Umbilical cord (tissue), 1 donor: ENCODE data around the gene ARMH3. TPM values are rescaled to one million over a fixed set of nuclear protein-coding genes. Genes with fewer than 3 reads are reported as not detected.

Experiments used
- total RNA-seq: library from RNA; depleted of rRNA; stranded (reverse); fragments of >200 nt; gene quantifications from one replicate; pipeline ENCODE4 v1.2.3, GENCODE V29; 2014; ENCODE audit warnings: low replicate concordance; ENCODE audit not compliant: insufficient read depth

ARMH3 gene
- total RNA-seq, 1 donor from 2014 or later = 9.1 TPM

Other genes with a start within 250 kb of the ARMH3 start
- 186 TPM for gene OGA, start 237.7 kb downstream of the ARMH3 start, total RNA-seq
- gene KCNIP2, start 212.4 kb downstream of the ARMH3 start, total RNA-seq = not detected
- 14.9 TPM for gene HPS6, start 9.2 kb upstream of the ARMH3 start, total RNA-seq
- gene LDB1, start 64.2 kb upstream of the ARMH3 start, total RNA-seq = 38.0 TPM
- 13.2 TPM for gene PPRC1, start 76.9 kb upstream of the ARMH3 start, total RNA-seq
- gene NOLC1, start 96.2 kb upstream of the ARMH3 start, total RNA-seq = 13.7 TPM
- gene ELOVL3, start 170.1 kb upstream of the ARMH3 start, total RNA-seq = not detected
- gene PITX3, start 185.3 kb upstream of the ARMH3 start, total RNA-seq = not detected
- gene GBF1, start 189.4 kb upstream of the ARMH3 start, total RNA-seq = 17.1 TPM